ENCODE results near the gene PIGL. TPM values are rescaled to one million over a fixed set of nuclear protein-coding genes. Genes with fewer than 3 reads are reported as not detected.

PIGL gene
- total RNA-seq, 1 donor from 2014 or later: 29.7 TPM

GRCh38 chr17:16329519-16330271, 112.7 kb downstream of the PIGL start:
- Mint-ChIP-seq H3K36me3 (no peaks in the 10 kb centered on the region), H3K4me3 (no peak overlapping the region), H3K4me1 (ENCODE audit: unreplicated experiment) (no peaks in the 10 kb centered on the region), H3K27me3 (no peaks in the 10 kb centered on the region), H3K9me3 (no peaks in the 10 kb centered on the region), H3K27ac (no peak overlapping the region)
- no peak for TF ChIP-seq CTCF (conservative IDR thresholded peaks at IDR 0.05)
- DNase-seq (ENCODE audit: extremely low spot score, unreplicated experiment): no peak

GRCh38 chr17:16338391-16338790, 121.4 kb downstream of the PIGL start:
- H3K36me3 Mint-ChIP-seq: peaks cover 12% of the 10 kb centered on the region
- H3K27ac Mint-ChIP-seq: no peak overlapping the region
- TF ChIP-seq CTCF (conservative IDR thresholded peaks at IDR 0.05): no peak
- no peaks in the 10 kb centered on the region for H3K4me1 Mint-ChIP-seq (ENCODE audit: unreplicated experiment)
- H3K9me3 Mint-ChIP-seq: no peaks in the 10 kb centered on the region
- H3K4me3 Mint-ChIP-seq: no peak overlapping the region
- H3K27me3 Mint-ChIP-seq: no peaks in the 10 kb centered on the region
- DNase-seq (ENCODE audit: extremely low spot score, unreplicated experiment): no peak

GRCh38 chr17:16339402-16339801, 122.4 kb downstream of the PIGL start:
- Mint-ChIP-seq H3K4me1 (ENCODE audit: unreplicated experiment) (no peaks in the 10 kb centered on the region), H3K27me3 (no peaks in the 10 kb centered on the region), H3K27ac (no peak overlapping the region), H3K4me3 (no peak overlapping the region), H3K36me3 (peaks cover 12% of the 10 kb centered on the region), H3K9me3 (no peaks in the 10 kb centered on the region)
- DNase-seq (ENCODE audit: extremely low spot score, unreplicated experiment): no peak
- no peak for TF ChIP-seq CTCF (conservative IDR thresholded peaks at IDR 0.05)

GRCh38 chr17:16339959-16340358, 122.9 kb downstream of the PIGL start:
- no peak for TF ChIP-seq CTCF (conservative IDR thresholded peaks at IDR 0.05)
- Mint-ChIP-seq H3K27ac (no peak overlapping the region), H3K4me1 (ENCODE audit: unreplicated experiment) (no peaks in the 10 kb centered on the region), H3K4me3 (no peak overlapping the region), H3K27me3 (no peaks in the 10 kb centered on the region), H3K9me3 (no peaks in the 10 kb centered on the region), H3K36me3 (peaks cover 12% of the 10 kb centered on the region)
- no peak for DNase-seq (ENCODE audit: extremely low spot score, unreplicated experiment)

- Mint-ChIP-seq H3K4me3 (no peak overlapping the region), H3K36me3 (peaks cover 22% of the 10 kb centered on the region)
These were observed 126.0 kb downstream of the PIGL start for GRCh38 chr17:16342979-16343378.

More at GRCh38 chr17:16342979-16343378, 126.0 kb downstream of the PIGL start:
- Mint-ChIP-seq H3K4me1 (ENCODE audit: unreplicated experiment) (no peaks in the 10 kb centered on the region), H3K9me3 (no peaks in the 10 kb centered on the region), H3K27me3 (no peaks in the 10 kb centered on the region), H3K27ac (no peak overlapping the region)
- no peak for DNase-seq (ENCODE audit: extremely low spot score, unreplicated experiment)
- TF ChIP-seq CTCF (conservative IDR thresholded peaks at IDR 0.05): no peak

Measured in type B pancreatic cell (in vitro differentiated cells).